ENCODE measurements around the gene STX16.
A peak's percentile ranks its signal among the peaks of the same experiment; 100 is the strongest.

The STX16 gene

GRCh38 chr20:58675641-58676040 lies 24.6 kb downstream of the STX16 start:
- DNase-seq (ENCODE audit: low read depth in 2 of 2): no peak

DNA sequence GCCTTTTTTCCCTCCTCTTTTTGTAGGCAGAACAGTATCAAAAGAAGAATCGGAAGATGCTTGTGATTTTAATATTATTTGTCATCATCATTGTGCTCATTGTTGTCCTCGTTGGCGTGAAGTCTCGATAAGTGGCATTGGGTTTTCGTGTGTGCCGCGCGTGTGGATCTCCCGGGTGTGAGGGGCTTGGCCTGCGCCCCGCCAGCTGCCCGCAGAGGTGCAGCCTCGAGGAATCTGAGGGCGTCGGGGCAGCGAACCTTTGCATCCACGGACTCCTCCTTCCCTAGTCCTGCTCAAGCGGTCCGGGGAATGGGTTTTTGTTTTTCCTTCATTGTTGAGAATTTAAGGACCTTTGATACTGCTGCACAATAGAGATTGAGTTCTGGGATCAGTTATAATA lies 25.1 kb downstream of the STX16 start:
- DNase-seq (ENCODE audit: low read depth in 2 of 2): no peak

DNA sequence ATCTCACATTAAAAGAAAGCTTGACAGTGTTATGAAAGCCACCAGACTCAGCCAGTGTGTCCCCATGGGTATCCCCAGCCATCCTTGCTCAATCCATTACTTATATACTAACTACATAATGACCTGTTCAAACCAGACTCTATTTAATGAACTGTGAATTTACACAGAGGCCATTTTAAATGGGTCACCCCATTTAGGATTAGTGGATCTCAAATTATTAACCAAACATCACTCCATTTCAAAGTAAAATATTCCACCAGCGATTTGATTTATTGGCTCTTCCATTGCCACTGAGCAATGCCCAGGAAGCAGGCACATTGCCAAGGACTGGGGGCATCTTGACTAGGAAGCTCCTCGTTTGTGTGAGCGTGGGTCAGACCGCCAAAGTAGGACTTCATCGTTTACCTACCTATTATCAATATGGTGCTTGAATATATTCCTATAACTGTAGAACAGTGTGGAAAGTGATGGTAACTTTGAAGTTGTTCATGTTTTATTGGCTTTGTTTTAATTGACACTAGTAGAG lies 26.1 kb downstream of the STX16 start:
- DNase-seq (ENCODE audit: low read depth in 2 of 2): no peak

DNA sequence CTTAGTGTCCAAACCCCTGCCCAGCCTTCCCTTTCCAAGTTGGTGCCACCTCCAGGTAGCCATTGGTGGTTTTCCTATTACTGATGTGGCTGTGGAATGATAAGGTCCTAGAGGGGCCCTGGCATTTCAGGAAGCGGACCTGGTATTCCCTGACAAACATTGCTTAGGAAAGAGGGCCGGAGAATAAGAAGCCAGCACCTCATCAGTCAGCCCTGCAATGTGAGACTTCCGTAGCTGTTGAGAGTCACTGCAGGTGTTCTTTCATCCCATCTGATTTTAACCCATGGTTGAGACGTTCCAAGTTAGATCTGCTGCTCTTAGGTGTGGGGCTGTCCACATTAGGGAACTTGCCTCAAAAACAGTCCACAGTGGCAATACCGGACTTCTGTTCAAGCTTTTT lies 26.7 kb downstream of the STX16 start:
- no peak for DNase-seq (ENCODE audit: low read depth in 2 of 2)

GRCh38 chr20:58678806-58679205 lies 27.7 kb downstream of the STX16 start:
- DNase-seq (ENCODE audit: low read depth in 2 of 2): no peak

GRCh38 chr20:58682656-58683531 lies 31.8 kb downstream of the STX16 start:
- DNase-seq (ENCODE audit: low read depth in 2 of 2): no peak

GRCh38 chr20:58684291-58684690 lies 33.2 kb downstream of the STX16 start:
- no peak for DNase-seq (ENCODE audit: low read depth in 2 of 2)

DNA sequence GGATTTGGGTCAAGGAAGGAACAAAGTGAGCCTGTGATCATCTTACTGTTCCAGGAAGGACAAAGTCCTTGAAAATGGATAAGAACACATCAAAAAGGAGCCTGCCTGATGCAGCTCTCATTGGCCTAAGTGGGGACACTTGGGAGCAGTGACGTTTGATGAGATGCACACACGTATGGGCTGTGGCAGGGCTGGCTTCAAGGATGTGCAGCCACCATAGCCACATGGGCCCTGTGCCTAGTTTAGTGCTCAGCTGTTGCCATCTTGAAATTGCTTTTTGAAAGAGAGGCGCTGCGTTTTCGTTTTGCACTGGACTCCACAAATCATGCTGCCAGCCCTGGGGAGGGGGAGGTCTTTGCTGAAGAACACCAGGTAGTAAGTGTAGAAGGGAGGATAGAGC lies 34.9 kb downstream of the STX16 start:
- no peak for DNase-seq (ENCODE audit: low read depth in 2 of 2)

GRCh38 chr20:58688414-58688813 lies 37.3 kb downstream of the STX16 start:
- no peak for DNase-seq (ENCODE audit: low read depth in 2 of 2)

DNA sequence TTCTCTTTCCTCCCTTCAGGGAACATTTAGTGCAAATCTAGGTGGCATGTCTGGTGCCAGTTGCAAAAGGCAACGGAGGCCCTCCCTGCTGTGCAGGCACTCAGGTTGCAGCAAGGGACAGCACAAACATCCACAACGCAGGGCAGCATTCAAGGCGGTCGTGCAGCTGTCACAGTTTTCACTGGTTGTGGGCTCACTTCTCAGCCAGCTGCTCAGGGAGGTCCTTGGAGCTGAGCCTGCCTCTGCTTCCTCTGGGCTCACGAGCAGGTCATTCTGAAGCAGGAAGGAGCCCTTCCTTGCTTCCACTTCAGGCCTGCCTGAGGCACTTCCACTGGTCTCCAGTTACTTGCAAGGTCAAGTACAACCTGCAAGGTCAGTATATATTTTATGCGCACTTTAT lies 37.8 kb downstream of the STX16 start:
- no peak for DNase-seq (ENCODE audit: low read depth in 2 of 2)

GRCh38 chr20:58690396-58691135 lies 39.5 kb downstream of the STX16 start:
- DNase-seq (ENCODE audit: low read depth in 2 of 2): no peak

DNA sequence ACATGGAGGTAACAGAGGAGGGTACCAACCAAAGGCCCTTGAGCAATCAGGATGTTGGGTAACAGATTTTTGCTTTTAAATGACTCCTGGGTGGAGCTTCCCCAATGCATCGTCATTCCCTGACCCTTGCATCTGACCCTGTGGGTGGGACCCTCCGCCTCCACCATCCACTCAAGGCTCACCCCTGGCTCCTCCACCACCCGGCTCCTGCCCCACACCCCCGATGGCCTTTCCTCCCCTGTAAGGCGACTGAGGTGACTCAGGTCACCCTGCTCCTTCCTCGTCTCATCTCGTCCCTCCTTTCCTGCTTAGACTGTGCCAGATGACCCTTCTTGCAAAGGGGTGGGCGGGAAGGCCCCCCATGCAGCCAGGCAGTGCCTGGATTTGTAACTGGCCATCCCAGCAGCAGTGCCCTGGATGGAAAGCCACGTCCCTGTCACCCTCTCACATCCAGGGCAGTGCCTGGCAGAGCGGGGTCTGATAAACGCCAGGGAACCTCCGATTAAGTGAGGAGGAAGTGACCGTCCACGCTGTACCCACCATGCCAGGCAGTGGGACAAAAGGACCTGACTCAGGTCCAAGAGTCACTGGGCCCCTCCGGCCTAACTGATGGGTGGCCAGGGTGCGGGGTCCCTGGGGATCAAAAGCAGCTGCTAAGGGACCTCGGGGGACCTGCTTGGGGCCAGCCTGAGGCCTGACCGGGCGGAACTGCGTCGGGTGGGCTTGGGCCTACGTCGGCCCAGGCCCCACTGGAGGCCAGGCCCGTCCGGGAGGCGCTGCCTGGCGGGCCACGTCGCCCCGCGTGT lies 40.9 kb downstream of the STX16 start:
- DNase-seq (ENCODE audit: low read depth in 2 of 2): no peak

DNA sequence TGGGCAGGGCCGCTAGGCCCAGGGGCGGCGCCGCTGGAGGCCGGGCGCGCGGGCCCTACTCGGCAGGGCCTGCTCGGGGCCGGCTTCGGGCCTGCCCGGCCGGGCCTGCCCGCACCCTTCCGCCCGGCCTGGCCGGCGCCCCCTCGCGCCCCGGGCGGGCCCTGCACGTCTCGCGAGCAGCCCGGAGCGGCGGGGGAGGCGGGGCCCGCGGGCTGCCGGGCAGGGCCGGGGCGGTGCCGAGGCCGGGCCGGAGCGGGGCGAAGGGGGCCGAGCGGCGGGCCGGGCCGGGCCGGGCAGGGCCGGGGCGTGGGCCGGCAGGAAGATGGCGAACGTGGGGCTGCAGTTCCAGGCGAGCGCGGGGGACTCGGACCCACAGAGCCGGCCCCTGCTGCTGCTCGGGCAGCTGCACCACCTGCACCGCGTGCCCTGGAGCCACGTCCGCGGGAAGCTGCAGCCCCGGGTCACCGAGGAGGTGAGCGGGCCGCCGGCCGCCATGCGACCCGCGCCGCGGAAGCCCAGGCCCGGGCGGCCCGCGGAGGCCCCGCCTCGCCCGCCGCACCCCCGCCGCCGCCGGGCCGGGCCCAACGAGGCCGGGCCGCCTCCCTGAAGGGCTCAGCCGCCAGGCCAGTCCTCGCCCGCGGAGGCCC lies 41.6 kb downstream of the STX16 start, which contains the start of gene NPEPL1:
TSS of gene NPEPL1 (plus strand) at position 222 of the 647 bp plus-strand sequence. CDS start at position 323, 101 bp downstream.
- DNase-seq (ENCODE audit: low read depth in 2 of 2): peak in 1 of 2 donors; percentile 56

DNA sequence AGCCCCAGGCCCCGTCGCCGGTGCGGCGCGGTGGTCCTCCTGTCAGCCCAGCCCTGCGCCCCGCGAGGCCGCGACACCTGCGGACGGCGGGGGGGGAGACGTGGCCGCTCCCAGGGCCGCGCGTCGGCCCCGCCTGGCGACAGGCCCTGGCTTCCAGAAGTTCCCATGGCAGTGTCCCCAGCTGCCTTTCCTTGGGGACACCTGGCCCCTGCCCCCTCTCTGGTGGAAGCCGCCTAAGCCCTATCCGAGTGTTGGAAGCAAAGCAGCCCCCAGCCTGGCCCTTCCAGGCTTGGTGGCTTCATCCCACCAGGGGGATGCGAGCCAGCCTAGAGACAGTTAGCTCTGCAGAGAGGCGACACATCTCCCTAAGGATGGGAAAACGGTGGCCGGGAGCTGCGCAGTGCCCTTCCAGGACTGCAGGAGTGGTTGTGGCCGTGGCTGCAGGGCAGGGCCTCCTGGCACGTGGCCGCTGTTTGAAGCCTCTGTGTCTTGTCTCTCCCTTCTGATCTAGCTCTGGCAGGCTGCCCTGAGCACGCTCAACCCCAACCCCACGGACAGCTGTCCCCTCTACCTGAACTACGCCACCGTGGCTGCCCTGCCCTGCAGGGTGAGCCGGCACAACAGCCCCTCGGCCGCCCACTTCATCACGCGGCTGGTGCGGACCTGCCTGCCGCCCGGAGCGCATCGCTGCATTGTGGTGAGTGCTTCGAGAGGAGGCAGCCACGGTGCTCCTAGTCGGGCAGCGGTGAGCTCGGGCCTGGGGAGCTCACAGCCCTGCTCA lies 42.3 kb downstream of the STX16 start:
- DNase-seq (ENCODE audit: low read depth in 2 of 2): no peak

DNA sequence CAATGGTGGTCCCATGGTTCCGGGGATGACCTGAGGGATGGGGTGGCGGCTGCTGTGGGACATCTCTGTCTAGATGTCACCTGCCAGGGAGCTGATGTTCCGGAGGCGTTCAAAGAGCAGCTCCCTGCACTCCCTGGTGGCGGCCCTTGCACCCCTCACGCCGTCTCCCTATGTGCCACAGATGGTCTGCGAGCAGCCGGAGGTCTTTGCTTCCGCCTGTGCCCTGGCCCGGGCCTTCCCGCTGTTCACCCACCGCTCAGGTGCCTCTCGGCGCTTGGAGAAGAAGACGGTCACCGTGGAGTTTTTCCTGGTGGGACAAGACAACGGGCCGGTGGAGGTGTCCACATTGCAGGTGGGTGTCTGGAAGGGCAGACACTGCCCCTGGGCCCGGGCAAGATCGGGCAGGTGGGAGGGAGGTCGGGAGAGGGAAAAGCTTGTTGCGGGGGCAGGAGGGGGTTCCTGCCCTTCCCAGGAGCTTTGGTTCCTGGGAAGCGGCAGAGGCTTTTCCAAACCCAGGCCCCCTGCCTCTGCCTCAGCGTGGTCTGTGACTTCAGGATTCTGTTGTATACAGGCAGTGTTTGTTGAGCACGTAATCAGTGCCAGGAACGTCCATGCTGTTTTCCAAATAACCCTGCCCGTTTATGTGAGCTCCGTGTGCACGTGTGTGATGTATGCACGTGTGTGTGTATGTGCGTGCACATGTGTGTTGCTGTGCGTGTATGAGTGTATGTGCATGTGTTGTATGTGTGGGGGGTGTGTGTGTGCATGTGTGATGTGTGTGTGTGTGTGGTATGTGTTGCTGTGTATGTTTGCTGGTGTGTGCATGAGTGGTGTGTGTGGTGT lies 43.4 kb downstream of the STX16 start:
- no peak for DNase-seq (ENCODE audit: low read depth in 2 of 2)

- no peak for DNase-seq (ENCODE audit: low read depth in 2 of 2)
Observed at GRCh38 chr20:58695084-58695722, 44.1 kb downstream of the STX16 start.

DNA sequence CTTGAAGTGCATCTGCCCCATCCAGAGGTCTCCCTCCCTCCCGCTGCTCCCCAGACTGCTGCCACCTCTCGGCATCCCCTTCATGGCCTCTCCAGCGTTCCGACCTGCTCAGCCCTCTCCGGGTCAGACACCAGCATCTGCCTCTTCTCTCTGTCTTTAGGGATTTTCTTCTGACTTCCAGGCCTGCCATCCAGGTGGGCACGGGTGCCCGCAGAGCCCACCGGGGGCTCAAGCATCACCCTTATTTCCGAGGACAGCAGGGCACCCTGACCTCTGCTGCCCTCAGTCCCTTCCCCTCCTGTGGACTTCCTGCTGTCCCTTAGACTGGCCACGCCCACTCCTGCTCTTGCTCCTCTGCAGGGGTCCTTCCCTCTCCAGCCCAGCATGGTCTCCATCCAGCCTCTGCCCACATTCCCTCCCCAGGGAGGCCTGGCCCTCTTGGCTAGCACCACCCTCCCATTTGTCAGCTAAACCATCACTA lies 44.9 kb downstream of the STX16 start:
- DNase-seq (ENCODE audit: low read depth in 2 of 2): no peak

DNA sequence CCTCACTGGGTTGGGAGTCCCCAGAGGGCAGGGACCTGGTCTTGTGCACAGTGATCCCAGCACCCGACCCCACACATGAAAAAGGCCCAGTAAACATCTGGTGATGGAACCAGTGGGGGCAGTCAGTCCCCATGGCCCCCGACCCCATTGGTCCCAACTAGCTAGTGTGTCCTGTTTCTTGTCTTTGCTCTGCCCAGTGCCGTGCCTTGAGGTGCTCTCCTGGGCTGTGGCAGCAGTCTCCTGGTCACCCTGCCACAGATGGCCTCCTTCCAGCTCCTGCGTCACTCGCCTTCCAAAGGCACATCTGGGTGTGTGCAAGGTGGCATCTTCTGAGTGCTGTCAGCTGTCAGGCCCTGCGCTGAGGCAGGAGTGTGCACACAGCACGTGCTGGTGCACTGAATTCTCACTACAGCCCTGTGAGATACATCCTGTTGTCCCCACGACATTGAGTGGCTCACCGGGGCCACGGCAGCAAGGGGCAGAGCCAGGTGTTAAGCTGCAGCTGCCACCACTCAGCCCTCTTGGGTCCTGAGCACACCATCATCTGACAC lies 45.4 kb downstream of the STX16 start:
- no peak for DNase-seq (ENCODE audit: low read depth in 2 of 2)
